Neural cell (in vitro differentiated cells): ENCODE results near the gene GSC2. TPM values are rescaled to one million over a fixed set of nuclear protein-coding genes. Genes with fewer than 3 reads are reported as not detected.

Source experiments
- H2AFZ ChIP-seq: fragments of 200-600, 300-800 bp; sonication (generic), shearing (Covaris generic); 2 replicates; pipeline ENCODE4 v1.6.0; 2014; ENCODE audit warnings: low read depth, mild to moderate bottlenecking, antibody characterized with exemption, low read length, moderate library complexity
- H3F3A ChIP-seq: fragments of 200-600 bp; shearing (Covaris generic); 2 replicates; pipeline ENCODE4 v1.6.1; 2016; ENCODE audit warnings: mild to moderate bottlenecking, moderate library complexity, mixed read lengths, antibody characterized with exemption, low read length; ENCODE audit not compliant: insufficient read depth, poor library complexity, severe bottlenecking
- H3K27ac ChIP-seq: fragments of 200-600, 300-800 bp; sonication (generic), shearing (Covaris generic); 2 replicates; pipeline ENCODE4 v1.5.1; 2014; ENCODE audit warnings: mild to moderate bottlenecking, low read length, moderate library complexity
- H3K27me3 ChIP-seq: fragments of 300-800, 200-600 bp; sonication (generic), shearing (Covaris generic); 2 replicates; pipeline ENCODE4 v1.6.0; 2014; ENCODE audit warnings: mild to moderate bottlenecking, low read depth, low read length, moderate library complexity; ENCODE audit not compliant: insufficient read depth
- H3K36me3 ChIP-seq: fragments of 300-800, 200-600 bp; sonication (generic), shearing (Covaris generic); 2 replicates; pipeline ENCODE4 v1.5.1; 2014; ENCODE audit warnings: mild to moderate bottlenecking, antibody characterized with exemption, low read length, moderate library complexity; ENCODE audit not compliant: insufficient read depth
- H3K4me2 ChIP-seq: fragments of 300-800, 200-600 bp; sonication (generic), shearing (Covaris generic); 2 replicates; pipeline ENCODE4 v1.6.0; 2014; ENCODE audit warnings: mild to moderate bottlenecking, low read length
- H3K4me3 ChIP-seq: fragments of 300-800, 200-600 bp; sonication (generic), shearing (Covaris generic); 2 replicates; pipeline ENCODE4 v1.5.1; 2014; ENCODE audit warnings: mild to moderate bottlenecking, low read length, moderate library complexity
- H3K79me2 ChIP-seq: fragments of 200-600 bp; shearing (Covaris generic); replicated peaks from 2 replicates; pipeline ENCODE4 v1.6.0; 2014; ENCODE audit warnings: mild to moderate bottlenecking, low read length, moderate library complexity; ENCODE audit not compliant: insufficient read depth
- H3K9ac ChIP-seq: fragments of 300-800, 200-600 bp; sonication (generic), shearing (Covaris generic); 2 replicates; pipeline ENCODE4 v1.6.1; 2016; ENCODE audit warnings: mild to moderate bottlenecking, low read length, mixed read lengths
- H3K9me2 ChIP-seq: fragments of 200-600 bp; shearing (Covaris generic); 2 replicates; pipeline ENCODE4 v1.6.1; 2016; ENCODE audit warnings: mild to moderate bottlenecking, low read length, mixed read lengths; ENCODE audit not compliant: insufficient read depth
- H3K9me3 ChIP-seq: fragments of 200-600, 300-800 bp; sonication (generic), shearing (Covaris generic); 2 replicates; pipeline ENCODE4 v1.6.1; 2016; ENCODE audit warnings: mild to moderate bottlenecking, mixed run types, low read length, moderate library complexity, mixed read lengths
- H4K20me1 ChIP-seq: fragments of 200-600 bp; shearing (Covaris generic); 2 replicates; pipeline ENCODE4 v1.6.1; 2016; ENCODE audit warnings: mild to moderate bottlenecking, mixed run types; ENCODE audit not compliant: insufficient read depth
- EP300 ChIP-seq: fragments of 450-650 bp; conservative IDR thresholded peaks from 2 replicates; pipeline ENCODE4 v1.6.1; 2014; ENCODE audit warnings: antibody characterized with exemption, mild to moderate bottlenecking, moderate library complexity; ENCODE audit not compliant: poor library complexity, severe bottlenecking
- EZH2 ChIP-seq: fragments of 200-600, 300-800 bp; shearing (Covaris generic), sonication (generic); IDR thresholded peaks from 2 replicates; pipeline ENCODE4 v1.6.1; 2014; ENCODE audit warnings: antibody characterized with exemption, low read length, borderline replicate concordance, mild to moderate bottlenecking; ENCODE audit not compliant: insufficient read depth, poor library complexity, severe bottlenecking
- MXI1 ChIP-seq: fragments of 450-650 bp; conservative IDR thresholded peaks from 2 replicates; pipeline ENCODE4 v1.6.1; 2014; ENCODE audit warnings: antibody characterized with exemption, mild to moderate bottlenecking; ENCODE audit not compliant: poor library complexity, severe bottlenecking
- POLR2AphosphoS5 ChIP-seq: IDR thresholded peaks from 2 replicates; pipeline ENCODE4 v1.6.1; 2012
- RAD21 ChIP-seq: fragments of 450-650 bp; conservative IDR thresholded peaks from 2 replicates; pipeline ENCODE4 v1.6.1; 2014; ENCODE audit warnings: antibody characterized with exemption, mild to moderate bottlenecking, moderate library complexity
- SMC3 ChIP-seq: fragments of 450-650 bp; conservative IDR thresholded peaks from 2 replicates; pipeline ENCODE4 v1.6.1; 2014; ENCODE audit warnings: antibody characterized with exemption, mild to moderate bottlenecking, moderate library complexity; ENCODE audit not compliant: poor library complexity
- TAF1 ChIP-seq: IDR thresholded peaks from 2 replicates; pipeline ENCODE4 v1.6.1; 2012; ENCODE audit warnings: low read depth
- polyA plus RNA-seq: library from polyadenylated mRNA; depleted of rRNA; stranded (reverse); fragments of >200 nt; gene quantifications from 2 replicates; pipeline ENCODE4 v1.2.3, GENCODE V29; 2014
- TF ChIP-seq, protein P1 (sequence below): IDR thresholded peaks from 2 replicates; pipeline ENCODE4 v1.6.1; 2012; ENCODE audit warnings: borderline replicate concordance
- TF ChIP-seq, protein P2 (sequence below): fragments of 450-650 bp; IDR thresholded peaks from 2 replicates; pipeline ENCODE4 v1.5.1; 2014; ENCODE audit warnings: antibody characterized with exemption, mild to moderate bottlenecking, moderate library complexity; ENCODE audit not compliant: poor library complexity, severe bottlenecking

GSC2 gene
- polyA plus RNA-seq, 1 donor from 2014 or later: not detected

DNA sequence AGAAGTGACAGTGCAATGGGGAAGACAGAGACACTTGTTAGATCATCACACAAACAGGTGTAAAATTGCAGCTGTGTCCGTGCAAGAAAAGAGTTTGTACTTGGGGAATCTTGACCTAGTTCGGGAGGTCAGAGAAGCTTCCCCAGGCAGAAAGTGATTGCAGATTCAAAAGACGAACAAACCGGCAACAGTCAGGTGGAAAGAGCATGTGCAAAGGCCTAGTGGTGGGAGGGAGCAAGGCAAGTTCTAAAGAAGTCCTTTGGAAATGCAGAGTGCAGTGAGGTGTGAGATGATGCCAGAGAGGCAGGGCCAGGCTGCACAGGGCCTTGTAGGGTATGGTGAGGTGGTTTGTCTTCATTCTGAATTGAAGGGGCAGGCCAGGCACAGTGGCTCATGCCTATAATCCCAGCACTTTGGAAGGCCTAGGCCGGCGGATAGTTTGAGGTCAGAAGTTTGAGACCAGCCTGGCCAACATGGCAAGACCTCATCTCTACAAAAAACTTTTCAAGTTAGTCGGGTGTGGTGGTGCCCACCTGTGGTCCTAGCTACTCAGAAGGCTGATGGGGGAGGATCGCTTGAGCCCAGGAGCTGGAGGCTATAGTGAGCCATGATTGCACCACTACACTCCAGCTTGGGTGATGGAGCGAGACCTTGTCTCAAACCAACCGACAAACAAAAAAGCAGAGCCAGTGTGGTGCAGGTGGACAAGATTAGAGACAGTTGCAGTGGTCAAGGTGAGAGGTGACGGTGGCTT lies 3.7 kb downstream of the GSC2 start:
- Histone ChIP-seq H3F3A (no peaks in the 10 kb centered on the region), H3K27me3 (peaks cover 47% of the 10 kb centered on the region), H3K27ac (no peak overlapping the region), H2AFZ (no peak overlapping the region), H3K9ac (no peak overlapping the region), H3K4me3 (no peak overlapping the region), H3K4me2 (no peak overlapping the region), H3K9me3 (peaks cover 2% of the 10 kb centered on the region), H3K36me3 (no peaks in the 10 kb centered on the region), H3K79me2 (peaks cover 8% of the 10 kb centered on the region), H4K20me1 (no peaks in the 10 kb centered on the region), H3K9me2 (no peaks in the 10 kb centered on the region)
- no peak for TF ChIP-seq RAD21
- no peak for TF ChIP-seq TAF1
- TF ChIP-seq POLR2AphosphoS5: no peak
- TF ChIP-seq, protein P1, sequence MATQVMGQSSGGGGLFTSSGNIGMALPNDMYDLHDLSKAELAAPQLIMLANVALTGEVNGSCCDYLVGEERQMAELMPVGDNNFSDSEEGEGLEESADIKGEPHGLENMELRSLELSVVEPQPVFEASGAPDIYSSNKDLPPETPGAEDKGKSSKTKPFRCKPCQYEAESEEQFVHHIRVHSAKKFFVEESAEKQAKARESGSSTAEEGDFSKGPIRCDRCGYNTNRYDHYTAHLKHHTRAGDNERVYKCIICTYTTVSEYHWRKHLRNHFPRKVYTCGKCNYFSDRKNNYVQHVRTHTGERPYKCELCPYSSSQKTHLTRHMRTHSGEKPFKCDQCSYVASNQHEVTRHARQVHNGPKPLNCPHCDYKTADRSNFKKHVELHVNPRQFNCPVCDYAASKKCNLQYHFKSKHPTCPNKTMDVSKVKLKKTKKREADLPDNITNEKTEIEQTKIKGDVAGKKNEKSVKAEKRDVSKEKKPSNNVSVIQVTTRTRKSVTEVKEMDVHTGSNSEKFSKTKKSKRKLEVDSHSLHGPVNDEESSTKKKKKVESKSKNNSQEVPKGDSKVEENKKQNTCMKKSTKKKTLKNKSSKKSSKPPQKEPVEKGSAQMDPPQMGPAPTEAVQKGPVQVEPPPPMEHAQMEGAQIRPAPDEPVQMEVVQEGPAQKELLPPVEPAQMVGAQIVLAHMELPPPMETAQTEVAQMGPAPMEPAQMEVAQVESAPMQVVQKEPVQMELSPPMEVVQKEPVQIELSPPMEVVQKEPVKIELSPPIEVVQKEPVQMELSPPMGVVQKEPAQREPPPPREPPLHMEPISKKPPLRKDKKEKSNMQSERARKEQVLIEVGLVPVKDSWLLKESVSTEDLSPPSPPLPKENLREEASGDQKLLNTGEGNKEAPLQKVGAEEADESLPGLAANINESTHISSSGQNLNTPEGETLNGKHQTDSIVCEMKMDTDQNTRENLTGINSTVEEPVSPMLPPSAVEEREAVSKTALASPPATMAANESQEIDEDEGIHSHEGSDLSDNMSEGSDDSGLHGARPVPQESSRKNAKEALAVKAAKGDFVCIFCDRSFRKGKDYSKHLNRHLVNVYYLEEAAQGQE: no peak
- no peak for TF ChIP-seq SMC3
- TF ChIP-seq, protein P2, sequence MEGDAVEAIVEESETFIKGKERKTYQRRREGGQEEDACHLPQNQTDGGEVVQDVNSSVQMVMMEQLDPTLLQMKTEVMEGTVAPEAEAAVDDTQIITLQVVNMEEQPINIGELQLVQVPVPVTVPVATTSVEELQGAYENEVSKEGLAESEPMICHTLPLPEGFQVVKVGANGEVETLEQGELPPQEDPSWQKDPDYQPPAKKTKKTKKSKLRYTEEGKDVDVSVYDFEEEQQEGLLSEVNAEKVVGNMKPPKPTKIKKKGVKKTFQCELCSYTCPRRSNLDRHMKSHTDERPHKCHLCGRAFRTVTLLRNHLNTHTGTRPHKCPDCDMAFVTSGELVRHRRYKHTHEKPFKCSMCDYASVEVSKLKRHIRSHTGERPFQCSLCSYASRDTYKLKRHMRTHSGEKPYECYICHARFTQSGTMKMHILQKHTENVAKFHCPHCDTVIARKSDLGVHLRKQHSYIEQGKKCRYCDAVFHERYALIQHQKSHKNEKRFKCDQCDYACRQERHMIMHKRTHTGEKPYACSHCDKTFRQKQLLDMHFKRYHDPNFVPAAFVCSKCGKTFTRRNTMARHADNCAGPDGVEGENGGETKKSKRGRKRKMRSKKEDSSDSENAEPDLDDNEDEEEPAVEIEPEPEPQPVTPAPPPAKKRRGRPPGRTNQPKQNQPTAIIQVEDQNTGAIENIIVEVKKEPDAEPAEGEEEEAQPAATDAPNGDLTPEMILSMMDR: no peak
- TF ChIP-seq EZH2: no peak
- TF ChIP-seq MXI1: no peak
- TF ChIP-seq EP300: no peak

DNA sequence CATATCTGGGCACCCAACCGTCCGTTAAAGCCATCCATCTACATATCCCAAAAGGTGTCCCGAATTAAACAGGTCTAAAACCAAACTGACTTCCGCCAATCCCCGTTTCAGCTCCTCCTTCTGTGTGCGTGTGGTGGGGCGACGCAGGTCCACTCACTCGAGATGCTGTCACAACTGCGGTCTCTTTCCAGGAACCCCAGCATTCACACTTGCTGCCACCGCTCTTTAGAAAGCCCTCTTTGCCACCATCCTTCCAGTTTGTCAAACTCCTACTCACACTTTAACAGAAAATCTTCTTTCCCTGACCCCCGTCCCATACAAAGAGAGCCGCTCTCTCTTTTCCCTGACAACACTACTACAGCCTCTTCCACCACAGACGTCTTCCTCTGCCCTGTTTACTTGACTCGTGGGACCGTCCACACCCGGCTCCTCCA lies 6.1 kb downstream of the GSC2 start:
- no peaks in the 10 kb centered on the region for H3K9me2 ChIP-seq
- H3K4me2 ChIP-seq: peak overlapping the region; percentile 97
- H3K27me3 ChIP-seq: peaks cover 30% of the 10 kb centered on the region
- H3K4me3 ChIP-seq: peak overlapping the region; percentile 84
- H3K9ac ChIP-seq: peak overlapping the region; percentile 83
- TF ChIP-seq POLR2AphosphoS5: no peak
- no peak for TF ChIP-seq EZH2
- no peak for TF ChIP-seq MXI1
- TF ChIP-seq, protein P2: no peak
- no peak for TF ChIP-seq TAF1
- TF ChIP-seq, protein P1: no peak
- no peaks in the 10 kb centered on the region for H4K20me1 ChIP-seq
- no peaks in the 10 kb centered on the region for H3F3A ChIP-seq
- H3K9me3 ChIP-seq: no peaks in the 10 kb centered on the region
- H2AFZ ChIP-seq: peak overlapping the region; percentile 41
- no peaks in the 10 kb centered on the region for H3K36me3 ChIP-seq
- peak overlapping the region; percentile 58 for H3K27ac ChIP-seq
- H3K79me2 ChIP-seq: peaks cover 8% of the 10 kb centered on the region
